ENCODE data around the gene C10orf105. TPM values are rescaled to one million over a fixed set of nuclear protein-coding genes. Genes with fewer than 3 reads are reported as not detected.

Gene C10orf105
- total RNA-seq, 1 donor = under 0.01 TPM

GRCh38 chr10:71666639-71667386 is 52.8 kb downstream of the C10orf105 start:
- Histone ChIP-seq H3K9me3 (ENCODE audit: low read depth, low read length) (no peaks in the 10 kb centered on the region), H3K4me2 (ENCODE audit: insufficient read depth, low read length) (no peak overlapping the region), H3K4me3 (ENCODE audit: insufficient read depth, low read length) (no peak overlapping the region), H3K27ac (ENCODE audit: low read depth, low read length) (no peak overlapping the region), H3K4me1 (ENCODE audit: insufficient read depth, low read length) (no peaks in the 10 kb centered on the region), H2AFZ (ENCODE audit: low read length) (no peak overlapping the region), H3K36me3 (ENCODE audit: insufficient read depth, low read length) (no peaks in the 10 kb centered on the region), H3K79me2 (ENCODE audit: insufficient read depth, low read length) (no peaks in the 10 kb centered on the region), H4K20me1 (ENCODE audit: insufficient read depth, low read length) (no peaks in the 10 kb centered on the region), H3K27me3 (ENCODE audit: insufficient read depth, low read length) (no peaks in the 10 kb centered on the region)
- no peak for DNase-seq (ENCODE audit: insufficient read length, low spot score, missing footprints)
- TF ChIP-seq CTCF (IDR thresholded peaks at IDR 0.05; ENCODE audit: extremely low read depth, low read depth, low read length) = no peak

- no peaks in the 10 kb centered on the region for H3K79me2 ChIP-seq (ENCODE audit: insufficient read depth, low read length)
- no peaks in the 10 kb centered on the region for H3K36me3 ChIP-seq (ENCODE audit: insufficient read depth, low read length)
- H3K27ac ChIP-seq (ENCODE audit: low read depth, low read length) = no peak overlapping the region
- H3K4me1 ChIP-seq (ENCODE audit: insufficient read depth, low read length) = no peaks in the 10 kb centered on the region
- no peaks in the 10 kb centered on the region for H4K20me1 ChIP-seq (ENCODE audit: insufficient read depth, low read length)
- no peak overlapping the region for H3K4me3 ChIP-seq (ENCODE audit: insufficient read depth, low read length)
- no peak for TF ChIP-seq CTCF (IDR thresholded peaks at IDR 0.05; ENCODE audit: extremely low read depth, low read depth, low read length)
- H3K27me3 ChIP-seq (ENCODE audit: insufficient read depth, low read length) = no peaks in the 10 kb centered on the region
- no peak overlapping the region for H2AFZ ChIP-seq (ENCODE audit: low read length)
- no peak for DNase-seq (ENCODE audit: insufficient read length, low spot score, missing footprints)
- no peak overlapping the region for H3K4me2 ChIP-seq (ENCODE audit: insufficient read depth, low read length)
- no peaks in the 10 kb centered on the region for H3K9me3 ChIP-seq (ENCODE audit: low read depth, low read length)
These were observed 54.1 kb downstream of the C10orf105 start for GRCh38 chr10:71665456-71665855.

- Histone ChIP-seq H3K9me3 (ENCODE audit: low read depth, low read length) (no peaks in the 10 kb centered on the region), H3K36me3 (ENCODE audit: insufficient read depth, low read length) (no peaks in the 10 kb centered on the region), H3K4me1 (ENCODE audit: insufficient read depth, low read length) (no peaks in the 10 kb centered on the region), H2AFZ (ENCODE audit: low read length) (no peak overlapping the region), H3K27me3 (ENCODE audit: insufficient read depth, low read length) (no peaks in the 10 kb centered on the region), H3K4me2 (ENCODE audit: insufficient read depth, low read length) (no peak overlapping the region), H3K4me3 (ENCODE audit: insufficient read depth, low read length) (no peak overlapping the region), H4K20me1 (ENCODE audit: insufficient read depth, low read length) (no peaks in the 10 kb centered on the region), H3K79me2 (ENCODE audit: insufficient read depth, low read length) (no peaks in the 10 kb centered on the region), H3K27ac (ENCODE audit: low read depth, low read length) (no peak overlapping the region)
- no peak for TF ChIP-seq CTCF (IDR thresholded peaks at IDR 0.05; ENCODE audit: extremely low read depth, low read depth, low read length)
- DNase-seq (ENCODE audit: insufficient read length, low spot score, missing footprints) = no peak
These were observed 55.0 kb downstream of the C10orf105 start for GRCh38 chr10:71664585-71664984.

- H3K27ac ChIP-seq (ENCODE audit: low read depth, low read length) = no peak overlapping the region
- no peaks in the 10 kb centered on the region for H3K4me1 ChIP-seq (ENCODE audit: insufficient read depth, low read length)
- no peaks in the 10 kb centered on the region for H4K20me1 ChIP-seq (ENCODE audit: insufficient read depth, low read length)
- no peaks in the 10 kb centered on the region for H3K36me3 ChIP-seq (ENCODE audit: insufficient read depth, low read length)
- no peaks in the 10 kb centered on the region for H3K79me2 ChIP-seq (ENCODE audit: insufficient read depth, low read length)
- H3K4me3 ChIP-seq (ENCODE audit: insufficient read depth, low read length) = no peak overlapping the region
- no peak overlapping the region for H3K4me2 ChIP-seq (ENCODE audit: insufficient read depth, low read length)
- H3K27me3 ChIP-seq (ENCODE audit: insufficient read depth, low read length) = no peaks in the 10 kb centered on the region
- H2AFZ ChIP-seq (ENCODE audit: low read length) = no peak overlapping the region
- no peaks in the 10 kb centered on the region for H3K9me3 ChIP-seq (ENCODE audit: low read depth, low read length)
- no peak for DNase-seq (ENCODE audit: insufficient read length, low spot score, missing footprints)
- no peak for TF ChIP-seq CTCF (IDR thresholded peaks at IDR 0.05; ENCODE audit: extremely low read depth, low read depth, low read length)
These were observed 56.3 kb downstream of the C10orf105 start for GRCh38 chr10:71663311-71663710.

Data from osteoblast (primary cell).